B cell (primary cell): ENCODE data around the gene GRB10.

Experiments used
- CTCF ChIP-seq: fragments of 200-600 bp; IDR thresholded peaks from one replicate; pipeline ENCODE4 v1.8.0; 2022; ENCODE audit warnings: antibody characterized with exemption, mild to moderate bottlenecking
- EZH2 ChIP-seq: IDR thresholded peaks from 2 replicates; pipeline ENCODE4 v1.6.1; 2012; ENCODE audit warnings: borderline replicate concordance, low read depth, mild to moderate bottlenecking, moderate library complexity, low read length; ENCODE audit not compliant: insufficient read depth, poor library complexity, severe bottlenecking

GRCh38 chr7:50761713-50762112, 21.0 kb downstream of the GRB10 start:
- TF ChIP-seq CTCF (no peak), EZH2 (no peak)
